ENCODE results near the gene PTBP3.

Gene PTBP3

GRCh38 chr9:112249277-112249676 lies 84.1 kb downstream of the PTBP3 start:
- H3K4me1 ChIP-seq (ENCODE audit: control insufficient read depth in 1 of 2, insufficient read depth in 2 of 2, low read length in 2 of 2), result no peaks in the 10 kb centered on the region
- no peaks in the 10 kb centered on the region for H3K9me3 ChIP-seq (ENCODE audit: control insufficient read depth in 1 of 2, low read length in 2 of 2)
- H3K27me3 ChIP-seq (ENCODE audit: control insufficient read depth in 1 of 2, insufficient read depth in 2 of 2, low read length in 2 of 2), result no peaks in the 10 kb centered on the region
- no peak overlapping the region for H3K27ac ChIP-seq (ENCODE audit: low read depth, low read length)
- H3K36me3 ChIP-seq (ENCODE audit: control insufficient read depth in 1 of 2, insufficient read depth in 2 of 2, low read length in 2 of 2), result peaks cover 8 to 21% of the 10 kb centered on the region in 2 donors
- H3K9ac ChIP-seq (ENCODE audit: low read depth in 1 of 2, low read length in 2 of 2), result no peak overlapping the region
- H3K4me3 ChIP-seq (ENCODE audit: low read depth in 1 of 2, low read length in 2 of 2), result no peak overlapping the region

DNA sequence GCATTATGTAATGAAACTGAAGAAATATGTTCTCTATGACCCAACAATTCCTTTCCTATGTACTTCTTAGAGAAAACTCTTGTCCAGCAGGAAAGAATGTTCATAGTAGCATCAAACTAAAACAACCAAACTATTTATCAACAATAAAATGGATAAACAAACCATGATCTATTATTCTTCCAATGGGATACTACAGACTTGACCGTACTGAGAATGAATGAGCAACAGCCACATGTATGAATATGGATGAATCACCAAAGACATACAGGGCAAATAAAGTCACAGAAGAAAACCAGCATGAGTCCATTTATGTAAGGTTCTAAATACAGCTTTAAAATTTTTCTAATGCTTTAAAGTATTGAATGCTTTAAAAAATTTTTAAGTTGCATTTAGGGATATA lies 84.7 kb downstream of the PTBP3 start:
- Histone ChIP-seq H3K36me3 (ENCODE audit: control insufficient read depth in 1 of 2, insufficient read depth in 2 of 2, low read length in 2 of 2) (peaks cover 8 to 23% of the 10 kb centered on the region in 2 donors), H3K27ac (ENCODE audit: low read depth, low read length) (no peak overlapping the region), H3K27me3 (ENCODE audit: control insufficient read depth in 1 of 2, insufficient read depth in 2 of 2, low read length in 2 of 2) (no peaks in the 10 kb centered on the region), H3K4me3 (ENCODE audit: low read depth in 1 of 2, low read length in 2 of 2) (no peak overlapping the region), H3K9me3 (ENCODE audit: control insufficient read depth in 1 of 2, low read length in 2 of 2) (no peaks in the 10 kb centered on the region), H3K4me1 (ENCODE audit: control insufficient read depth in 1 of 2, insufficient read depth in 2 of 2, low read length in 2 of 2) (no peaks in the 10 kb centered on the region), H3K9ac (ENCODE audit: low read depth in 1 of 2, low read length in 2 of 2) (no peak overlapping the region)

DNA sequence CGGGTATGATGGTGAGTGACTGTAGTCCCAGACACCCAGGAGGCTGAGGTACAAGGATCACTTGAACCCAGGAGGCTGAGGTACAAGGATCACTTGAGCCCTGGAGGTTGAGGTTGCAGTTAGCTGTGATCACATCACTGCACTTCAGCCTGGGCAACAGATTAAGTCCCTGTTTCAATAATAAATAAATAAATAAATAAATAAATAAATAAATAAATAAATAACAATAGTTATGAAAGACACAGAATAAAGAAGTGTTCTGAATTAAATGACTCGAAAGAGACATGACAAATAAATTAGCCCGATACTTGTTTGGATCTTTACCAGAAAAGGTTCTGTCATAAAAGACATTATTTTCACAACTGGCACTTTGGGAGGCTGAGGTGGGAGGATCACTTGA lies 86.3 kb downstream of the PTBP3 start:
- H3K27ac ChIP-seq (ENCODE audit: low read depth, low read length), result no peak overlapping the region
- H3K36me3 ChIP-seq (ENCODE audit: control insufficient read depth in 1 of 2, insufficient read depth in 2 of 2, low read length in 2 of 2), result peaks cover 4 to 17% of the 10 kb centered on the region in 2 donors
- no peak overlapping the region for H3K4me3 ChIP-seq (ENCODE audit: low read depth in 1 of 2, low read length in 2 of 2)
- H3K9ac ChIP-seq (ENCODE audit: low read depth in 1 of 2, low read length in 2 of 2), result no peak overlapping the region
- no peaks in the 10 kb centered on the region for H3K4me1 ChIP-seq (ENCODE audit: control insufficient read depth in 1 of 2, insufficient read depth in 2 of 2, low read length in 2 of 2)
- no peaks in the 10 kb centered on the region for H3K27me3 ChIP-seq (ENCODE audit: control insufficient read depth in 1 of 2, insufficient read depth in 2 of 2, low read length in 2 of 2)
- no peaks in the 10 kb centered on the region for H3K9me3 ChIP-seq (ENCODE audit: control insufficient read depth in 1 of 2, low read length in 2 of 2)

- Histone ChIP-seq H3K27ac (ENCODE audit: low read depth, low read length) (no peak overlapping the region), H3K9me3 (ENCODE audit: control insufficient read depth in 1 of 2, low read length in 2 of 2) (no peaks in the 10 kb centered on the region), H3K4me3 (ENCODE audit: low read depth in 1 of 2, low read length in 2 of 2) (no peak overlapping the region), H3K27me3 (ENCODE audit: control insufficient read depth in 1 of 2, insufficient read depth in 2 of 2, low read length in 2 of 2) (no peaks in the 10 kb centered on the region), H3K36me3 (ENCODE audit: control insufficient read depth in 1 of 2, insufficient read depth in 2 of 2, low read length in 2 of 2) (peaks cover 0 to 10% of the 10 kb centered on the region in 2 donors), H3K4me1 (ENCODE audit: control insufficient read depth in 1 of 2, insufficient read depth in 2 of 2, low read length in 2 of 2) (no peaks in the 10 kb centered on the region), H3K9ac (ENCODE audit: low read depth in 1 of 2, low read length in 2 of 2) (no peak overlapping the region)
Measured at GRCh38 chr9:112245126-112245525, 88.3 kb downstream of the PTBP3 start.

GRCh38 chr9:112242147-112242804 lies 91.1 kb downstream of the PTBP3 start:
- Histone ChIP-seq H3K9me3 (ENCODE audit: control insufficient read depth in 1 of 2, low read length in 2 of 2) (no peaks in the 10 kb centered on the region), H3K9ac (ENCODE audit: low read depth in 1 of 2, low read length in 2 of 2) (no peak overlapping the region), H3K36me3 (ENCODE audit: control insufficient read depth in 1 of 2, insufficient read depth in 2 of 2, low read length in 2 of 2) (peaks cover 0 to 15% of the 10 kb centered on the region in 2 donors)

GRCh38 chr9:112241491-112241890 lies 91.9 kb downstream of the PTBP3 start:
- Histone ChIP-seq H3K9me3 (ENCODE audit: control insufficient read depth in 1 of 2, low read length in 2 of 2) (no peaks in the 10 kb centered on the region), H3K27ac (ENCODE audit: low read depth, low read length) (no peak overlapping the region), H3K4me1 (ENCODE audit: control insufficient read depth in 1 of 2, insufficient read depth in 2 of 2, low read length in 2 of 2) (peaks cover 0 to 2% of the 10 kb centered on the region in 2 donors), H3K36me3 (ENCODE audit: control insufficient read depth in 1 of 2, insufficient read depth in 2 of 2, low read length in 2 of 2) (peaks cover 0 to 15% of the 10 kb centered on the region in 2 donors), H3K27me3 (ENCODE audit: control insufficient read depth in 1 of 2, insufficient read depth in 2 of 2, low read length in 2 of 2) (no peaks in the 10 kb centered on the region), H3K9ac (ENCODE audit: low read depth in 1 of 2, low read length in 2 of 2) (no peak overlapping the region), H3K4me3 (ENCODE audit: low read depth in 1 of 2, low read length in 2 of 2) (no peak overlapping the region)

More at GRCh38 chr9:112242147-112242804, 91.1 kb downstream of the PTBP3 start:
- Histone ChIP-seq H3K4me3 (ENCODE audit: low read depth in 1 of 2, low read length in 2 of 2) (no peak overlapping the region), H3K27me3 (ENCODE audit: control insufficient read depth in 1 of 2, insufficient read depth in 2 of 2, low read length in 2 of 2) (no peaks in the 10 kb centered on the region), H3K4me1 (ENCODE audit: control insufficient read depth in 1 of 2, insufficient read depth in 2 of 2, low read length in 2 of 2) (no peaks in the 10 kb centered on the region), H3K27ac (ENCODE audit: low read depth, low read length) (no peak overlapping the region)

- Histone ChIP-seq H3K36me3 (ENCODE audit: control insufficient read depth in 1 of 2, insufficient read depth in 2 of 2, low read length in 2 of 2) (peaks cover 0 to 14% of the 10 kb centered on the region in 2 donors), H3K4me3 (ENCODE audit: low read depth in 1 of 2, low read length in 2 of 2) (no peak overlapping the region), H3K9me3 (ENCODE audit: control insufficient read depth in 1 of 2, low read length in 2 of 2) (no peaks in the 10 kb centered on the region), H3K9ac (ENCODE audit: low read depth in 1 of 2, low read length in 2 of 2) (no peak overlapping the region), H3K27ac (ENCODE audit: low read depth, low read length) (no peak overlapping the region), H3K27me3 (ENCODE audit: control insufficient read depth in 1 of 2, insufficient read depth in 2 of 2, low read length in 2 of 2) (no peaks in the 10 kb centered on the region), H3K4me1 (ENCODE audit: control insufficient read depth in 1 of 2, insufficient read depth in 2 of 2, low read length in 2 of 2) (peaks cover 6 to 16% of the 10 kb centered on the region in 2 donors)
Measured at GRCh38 chr9:112239708-112240107, 93.7 kb downstream of the PTBP3 start.

- Histone ChIP-seq H3K27me3 (ENCODE audit: control insufficient read depth in 1 of 2, insufficient read depth in 2 of 2, low read length in 2 of 2) (no peaks in the 10 kb centered on the region), H3K4me3 (ENCODE audit: low read depth in 1 of 2, low read length in 2 of 2) (no peak overlapping the region), H3K27ac (ENCODE audit: low read depth, low read length) (no peak overlapping the region), H3K4me1 (ENCODE audit: control insufficient read depth in 1 of 2, insufficient read depth in 2 of 2, low read length in 2 of 2) (peaks cover 10 to 20% of the 10 kb centered on the region in 2 donors), H3K36me3 (ENCODE audit: control insufficient read depth in 1 of 2, insufficient read depth in 2 of 2, low read length in 2 of 2) (peaks cover 0 to 10% of the 10 kb centered on the region in 2 donors), H3K9me3 (ENCODE audit: control insufficient read depth in 1 of 2, low read length in 2 of 2) (no peaks in the 10 kb centered on the region), H3K9ac (ENCODE audit: low read depth in 1 of 2, low read length in 2 of 2) (no peak overlapping the region)
Measured at GRCh38 chr9:112239284-112239683, 94.1 kb downstream of the PTBP3 start.

DNA sequence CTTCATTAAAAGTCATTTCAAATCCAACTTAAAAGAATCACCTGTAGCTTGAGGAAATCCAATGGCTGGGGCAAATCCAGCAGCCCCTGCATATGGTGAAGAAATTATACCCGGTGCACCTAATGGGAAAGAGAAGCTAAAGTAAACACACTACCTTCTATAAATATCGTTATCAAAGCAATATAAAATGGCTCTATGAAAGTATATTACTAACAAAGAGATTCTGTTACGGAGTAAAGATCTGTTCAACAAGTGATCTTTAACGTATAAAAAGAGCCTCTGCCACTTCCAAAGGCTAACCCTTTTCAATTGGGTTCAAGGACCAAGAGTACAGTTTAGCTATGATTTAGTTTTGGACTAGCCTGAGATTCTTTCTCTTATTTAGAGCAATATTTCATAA lies 98.6 kb downstream of the PTBP3 start:
- Histone ChIP-seq H3K4me3 (ENCODE audit: low read depth in 1 of 2, low read length in 2 of 2) (peak overlapping the region in 1 of 2 donors; percentile 5), H3K9ac (ENCODE audit: low read depth in 1 of 2, low read length in 2 of 2) (no peak overlapping the region), H3K4me1 (ENCODE audit: control insufficient read depth in 1 of 2, insufficient read depth in 2 of 2, low read length in 2 of 2) (peaks cover 13 to 22% of the 10 kb centered on the region in 2 donors), H3K27ac (ENCODE audit: low read depth, low read length) (no peak overlapping the region), H3K27me3 (ENCODE audit: control insufficient read depth in 1 of 2, insufficient read depth in 2 of 2, low read length in 2 of 2) (no peaks in the 10 kb centered on the region), H3K9me3 (ENCODE audit: control insufficient read depth in 1 of 2, low read length in 2 of 2) (no peaks in the 10 kb centered on the region), H3K36me3 (ENCODE audit: control insufficient read depth in 1 of 2, insufficient read depth in 2 of 2, low read length in 2 of 2) (peaks cover 0 to 16% of the 10 kb centered on the region in 2 donors)

DNA sequence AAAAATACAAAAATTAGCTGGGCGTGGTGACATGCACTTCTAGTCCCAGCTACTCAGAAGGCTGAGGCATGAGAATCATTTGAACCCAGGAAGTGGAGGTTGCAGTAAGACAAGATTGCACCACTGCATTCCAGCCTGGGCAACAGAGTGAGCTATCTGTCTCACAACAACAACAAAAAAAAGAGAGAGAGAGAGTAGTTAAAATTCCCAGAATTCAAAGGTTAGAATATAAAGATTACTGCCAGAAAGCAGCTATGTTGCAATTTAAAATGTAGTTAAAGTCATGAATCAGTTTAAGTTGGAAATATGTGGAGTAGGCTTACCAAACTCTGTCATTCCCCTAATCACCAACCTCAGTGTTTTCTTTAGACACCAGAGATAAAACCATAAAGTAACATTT lies 99.7 kb downstream of the PTBP3 start:
- no peak overlapping the region for H3K9ac ChIP-seq (ENCODE audit: low read depth in 1 of 2, low read length in 2 of 2)
- peaks cover 0 to 20% of the 10 kb centered on the region in 2 donors for H3K36me3 ChIP-seq (ENCODE audit: control insufficient read depth in 1 of 2, insufficient read depth in 2 of 2, low read length in 2 of 2)
- peaks cover 13 to 22% of the 10 kb centered on the region in 2 donors for H3K4me1 ChIP-seq (ENCODE audit: control insufficient read depth in 1 of 2, insufficient read depth in 2 of 2, low read length in 2 of 2)
- no peaks in the 10 kb centered on the region for H3K9me3 ChIP-seq (ENCODE audit: control insufficient read depth in 1 of 2, low read length in 2 of 2)
- no peaks in the 10 kb centered on the region for H3K27me3 ChIP-seq (ENCODE audit: control insufficient read depth in 1 of 2, insufficient read depth in 2 of 2, low read length in 2 of 2)
- H3K27ac ChIP-seq (ENCODE audit: low read depth, low read length), result no peak overlapping the region
- H3K4me3 ChIP-seq (ENCODE audit: low read depth in 1 of 2, low read length in 2 of 2), result no peak overlapping the region
